GM19397 (cell line): ENCODE results near the gene MRC2.
"Not testable (repeated sequence)": the region's sequence is repeated elsewhere in the genome, so short reads cannot be mapped to it uniquely, and the experiment has no call there.

Source experiments
- ATAC-seq: cut with Tn5 transposase; IDR thresholded peaks from one replicate; pipeline ENCODE4 v1.9.1; 2021; ENCODE audit warnings: mild to moderate bottlenecking, moderate library complexity; ENCODE audit not compliant: unreplicated experiment

MRC2 gene

GRCh38 chr17:62678214-62678919 is 50.9 kb downstream of the MRC2 start:
- ATAC-seq = no peak

DNA sequence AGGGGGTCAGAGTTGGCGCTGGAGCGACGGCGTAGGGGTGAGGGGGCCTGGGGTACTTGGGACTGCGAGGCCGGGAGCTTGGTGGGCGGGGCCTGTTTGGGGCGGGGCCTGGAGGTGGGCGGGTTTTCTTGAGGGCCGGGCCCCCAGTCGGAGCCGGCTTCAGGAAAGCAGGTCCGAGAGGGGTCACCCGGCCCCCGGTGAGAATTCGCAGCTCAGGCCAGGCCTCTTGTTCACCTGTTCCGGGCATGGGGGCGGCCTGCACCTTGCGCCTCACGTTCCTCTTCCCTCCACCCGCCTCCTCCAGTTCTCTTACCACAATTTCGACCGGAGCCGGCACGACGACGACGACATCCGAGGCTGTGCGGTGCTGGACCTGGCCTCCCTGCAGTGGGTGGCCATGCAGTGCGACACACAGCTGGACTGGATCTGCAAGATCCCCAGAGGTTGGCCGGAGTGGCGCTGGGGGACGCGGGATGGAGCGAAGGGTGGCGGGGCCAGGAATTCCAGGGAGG is 52.5 kb downstream of the MRC2 start:
- ATAC-seq = no peak

DNA sequence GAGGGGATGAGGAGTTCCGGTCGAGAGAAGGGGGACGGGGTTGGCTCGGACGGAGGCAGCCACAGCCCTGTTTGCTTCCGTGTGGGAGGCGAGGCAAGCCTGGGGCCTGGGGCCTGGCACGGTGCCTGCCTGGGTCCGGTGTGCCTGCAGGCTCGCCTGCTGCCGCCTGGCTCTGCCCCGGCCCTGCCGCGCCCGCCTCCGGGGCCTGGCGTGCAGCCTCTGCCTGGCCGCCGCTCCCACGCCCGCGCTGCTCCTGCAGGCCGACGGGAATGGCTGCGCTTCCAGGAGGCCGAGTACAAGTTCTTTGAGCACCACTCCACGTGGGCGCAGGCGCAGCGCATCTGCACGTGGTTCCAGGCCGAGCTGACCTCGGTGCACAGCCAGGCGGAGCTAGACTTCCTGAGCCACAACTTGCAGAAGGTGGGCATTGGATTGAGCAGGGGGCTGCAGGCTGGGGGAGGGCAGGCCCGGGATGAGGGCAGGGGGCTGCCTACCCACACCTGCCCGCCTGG is 53.1 kb downstream of the MRC2 start:
- no peak for ATAC-seq

DNA sequence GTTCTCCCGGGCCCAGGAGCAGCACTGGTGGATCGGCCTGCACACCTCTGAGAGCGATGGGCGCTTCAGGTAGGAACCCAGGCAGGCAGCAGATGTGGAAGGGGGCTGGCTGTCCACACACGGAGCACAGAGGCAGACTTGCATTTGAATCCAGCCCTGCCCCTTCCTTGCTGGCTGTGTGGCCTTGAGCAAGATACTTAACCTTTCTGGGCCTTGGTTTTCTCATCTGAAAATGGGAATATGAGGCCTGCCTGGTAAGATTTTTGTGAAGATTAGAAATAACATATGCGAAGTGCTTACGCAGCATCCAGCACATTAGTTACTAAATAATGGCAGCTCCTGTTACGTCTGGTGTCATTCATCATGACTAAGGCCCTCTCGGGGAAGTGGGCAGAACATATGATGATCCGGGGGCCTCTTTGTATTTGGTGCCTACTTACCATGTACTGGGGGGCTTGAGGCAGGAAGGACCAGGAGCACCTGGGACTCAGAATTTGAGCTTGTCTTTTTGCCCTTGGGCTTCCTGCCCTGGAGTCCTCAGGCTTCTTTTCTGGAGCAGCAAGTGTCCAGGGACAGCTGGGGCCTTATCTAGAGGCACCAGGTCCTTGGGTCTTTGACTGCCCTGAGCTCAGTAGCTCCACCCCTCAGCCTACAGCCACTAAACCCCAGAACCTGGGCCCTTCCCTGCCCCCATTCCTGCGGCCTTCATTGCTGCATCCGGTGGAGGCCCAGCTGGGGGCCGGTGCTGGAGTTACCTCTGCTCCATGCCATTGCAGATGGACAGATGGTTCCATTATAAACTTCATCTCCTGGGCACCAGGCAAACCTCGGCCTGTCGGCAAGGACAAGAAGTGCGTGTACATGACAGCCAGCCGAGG is 53.8 kb downstream of the MRC2 start:
- ATAC-seq = no peak

DNA sequence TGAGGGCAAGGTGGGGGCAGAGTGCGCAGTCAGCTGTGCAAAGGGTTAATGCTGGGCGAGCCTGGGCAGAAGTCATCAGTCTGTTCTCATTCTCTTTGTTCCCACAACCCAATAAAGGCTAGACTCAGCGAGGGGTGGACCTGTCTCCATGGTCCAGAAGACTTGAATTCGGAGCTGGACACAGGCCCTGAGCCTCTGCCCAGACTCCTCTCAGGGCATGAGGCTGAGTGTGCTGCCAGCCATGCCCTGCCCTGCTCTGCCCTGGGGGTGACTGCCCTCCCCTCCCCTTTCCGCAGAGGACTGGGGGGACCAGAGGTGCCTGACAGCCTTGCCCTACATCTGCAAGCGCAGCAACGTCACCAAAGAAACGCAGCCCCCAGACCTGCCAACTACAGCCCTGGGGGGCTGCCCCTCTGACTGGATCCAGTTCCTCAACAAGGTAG is 54.5 kb downstream of the MRC2 start:
- no peak for ATAC-seq

- no peak for ATAC-seq
Measured at GRCh38 chr17:62684179-62684578, 56.7 kb downstream of the MRC2 start.

DNA sequence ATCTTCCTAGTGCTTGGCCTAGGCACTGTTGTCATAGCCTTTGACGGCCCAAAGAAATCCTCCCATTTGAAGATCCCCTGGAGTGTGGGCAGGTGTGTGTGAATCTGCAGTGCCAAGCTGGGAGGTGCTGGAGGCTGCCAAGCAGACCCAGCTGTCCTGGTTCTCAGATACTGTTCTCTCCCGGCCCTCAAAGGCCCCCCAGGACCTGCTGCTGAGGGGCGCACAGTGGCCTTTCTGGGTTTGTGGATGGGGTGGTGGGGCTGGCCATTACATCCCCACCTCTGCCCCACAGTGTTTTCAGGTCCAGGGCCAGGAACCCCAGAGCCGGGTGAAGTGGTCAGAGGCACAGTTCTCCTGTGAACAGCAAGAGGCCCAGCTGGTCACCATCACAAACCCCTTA is 60.5 kb downstream of the MRC2 start:
- ATAC-seq = no peak

DNA sequence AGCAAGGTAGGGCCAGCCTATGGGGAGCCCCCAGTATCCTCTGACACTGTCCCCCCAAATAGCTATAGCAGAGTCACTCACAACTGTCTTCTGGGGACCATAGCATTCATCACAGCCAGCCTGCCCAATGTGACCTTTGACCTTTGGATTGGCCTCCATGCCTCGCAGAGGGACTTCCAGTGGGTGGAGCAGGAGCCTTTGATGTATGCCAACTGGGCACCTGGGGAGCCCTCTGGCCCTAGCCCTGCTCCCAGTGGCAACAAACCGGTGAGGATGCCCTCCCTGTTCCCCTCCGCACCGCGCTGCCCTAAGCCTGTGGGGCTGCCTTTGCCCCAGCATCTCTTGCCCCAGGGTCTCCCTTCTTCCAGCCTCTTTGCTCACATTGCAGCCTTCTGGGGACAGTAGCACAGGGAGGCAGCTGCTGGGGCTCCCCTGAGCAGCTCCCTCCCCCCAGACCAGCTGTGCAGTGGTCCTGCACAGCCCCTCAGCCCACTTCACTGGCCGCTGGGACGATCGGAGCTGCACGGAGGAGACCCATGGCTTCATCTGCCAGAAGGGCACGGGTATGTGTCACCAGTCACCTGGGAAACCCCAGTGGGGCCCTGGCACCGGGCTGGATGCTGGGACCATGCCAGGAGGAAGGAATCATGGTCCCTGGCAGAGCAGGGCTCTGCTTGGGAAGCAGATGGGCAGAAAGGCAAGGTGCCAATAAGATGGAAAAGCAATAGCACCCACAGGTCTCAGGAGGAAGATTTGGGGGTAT is 61.1 kb downstream of the MRC2 start:
- ATAC-seq = no peak

DNA sequence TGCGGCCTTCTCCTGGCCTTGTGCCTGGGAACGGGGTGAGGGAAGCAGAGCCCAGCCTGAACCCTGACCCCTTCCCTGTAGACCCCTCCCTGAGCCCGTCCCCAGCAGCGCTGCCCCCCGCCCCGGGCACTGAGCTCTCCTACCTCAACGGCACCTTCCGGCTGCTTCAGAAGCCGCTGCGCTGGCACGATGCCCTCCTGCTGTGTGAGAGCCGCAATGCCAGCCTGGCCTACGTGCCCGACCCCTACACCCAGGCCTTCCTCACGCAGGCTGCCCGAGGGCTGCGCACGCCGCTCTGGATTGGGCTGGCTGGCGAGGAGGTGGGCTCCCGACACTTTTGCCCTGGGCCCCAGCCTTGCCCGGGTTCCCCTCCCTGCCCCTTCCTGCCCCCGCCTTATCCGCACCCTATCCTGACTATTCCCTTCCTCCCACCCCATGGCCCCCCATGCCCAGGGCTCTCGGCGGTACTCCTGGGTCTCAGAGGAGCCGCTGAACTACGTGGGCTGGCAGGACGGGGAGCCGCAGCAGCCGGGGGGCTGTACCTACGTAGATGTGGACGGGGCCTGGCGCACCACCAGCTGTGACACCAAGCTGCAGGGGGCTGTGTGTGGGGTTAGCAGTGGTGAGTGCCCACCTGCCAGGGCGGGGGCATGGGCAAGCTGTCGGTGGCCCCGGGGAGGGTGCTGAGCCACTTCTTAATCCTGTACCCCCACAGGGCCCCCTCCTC is 62.1 kb downstream of the MRC2 start:
- ATAC-seq = no peak

DNA sequence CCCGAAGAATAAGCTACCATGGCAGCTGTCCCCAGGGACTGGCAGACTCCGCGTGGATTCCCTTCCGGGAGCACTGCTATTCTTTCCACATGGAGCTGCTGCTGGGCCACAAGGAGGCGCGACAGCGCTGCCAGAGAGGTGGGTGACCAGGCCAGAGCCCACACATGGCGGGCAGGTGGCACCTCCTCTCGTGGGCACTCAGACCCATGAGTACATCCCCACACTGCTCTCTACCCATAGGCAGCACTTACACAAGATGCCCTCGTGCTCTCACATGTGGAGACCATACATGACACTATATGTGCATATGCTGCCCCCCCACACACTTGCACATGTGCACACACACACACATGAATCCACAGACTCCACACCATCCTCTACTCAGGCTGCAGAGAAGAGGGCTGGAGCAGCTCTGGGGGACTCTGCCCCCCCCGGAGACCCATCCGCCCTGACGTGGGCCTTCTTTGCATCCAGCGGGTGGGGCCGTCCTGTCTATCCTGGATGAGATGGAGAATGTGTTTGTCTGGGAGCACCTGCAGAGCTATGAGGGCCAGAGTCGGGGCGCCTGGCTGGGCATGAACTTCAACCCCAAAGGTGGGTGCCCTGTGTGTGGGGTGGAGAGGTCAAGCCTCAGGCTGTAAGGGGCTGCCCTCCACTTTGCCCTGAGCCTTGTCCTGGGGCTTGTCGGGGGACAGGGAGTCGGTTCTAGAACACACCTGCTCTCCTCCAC is 62.9 kb downstream of the MRC2 start:
- ATAC-seq = no peak

DNA sequence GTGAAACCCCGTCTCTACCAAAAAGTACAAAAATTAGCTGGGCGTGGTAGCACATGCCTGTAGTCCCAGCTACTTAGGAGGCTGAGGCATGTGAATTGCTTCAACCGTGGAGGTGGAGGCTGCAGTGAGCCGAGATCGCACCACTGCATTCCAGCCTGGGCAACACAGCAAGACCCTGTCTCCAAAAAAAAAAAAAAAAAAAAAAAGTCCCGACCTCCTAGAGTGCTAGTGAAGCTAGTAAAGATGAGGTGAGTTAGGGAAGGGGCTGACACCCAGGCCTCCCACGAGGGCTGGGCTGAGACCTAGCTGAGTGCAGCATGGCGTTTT is 64.1 kb downstream of the MRC2 start:
- ATAC-seq = not testable (repeated sequence)

DNA sequence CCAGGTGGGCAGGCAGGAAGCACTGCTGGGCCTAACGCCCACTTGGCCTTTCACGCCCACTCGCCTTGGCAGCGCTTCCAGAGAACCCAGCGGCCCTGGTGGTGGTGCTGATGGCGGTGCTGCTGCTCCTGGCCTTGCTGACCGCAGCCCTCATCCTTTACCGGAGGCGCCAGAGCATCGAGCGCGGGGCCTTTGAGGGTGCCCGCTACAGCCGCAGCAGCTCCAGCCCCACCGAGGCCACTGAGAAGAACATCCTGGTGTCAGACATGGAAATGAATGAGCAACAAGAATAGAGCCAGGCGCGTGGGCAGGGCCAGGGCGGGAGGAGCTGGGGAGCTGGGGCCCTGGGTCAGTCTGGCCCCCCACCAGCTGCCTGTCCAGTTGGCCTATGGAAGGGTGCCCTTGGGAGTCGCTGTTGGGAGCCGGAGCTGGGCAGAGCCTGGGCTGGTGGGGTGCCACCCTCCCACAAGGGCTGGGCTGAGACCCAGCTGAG is 64.7 kb downstream of the MRC2 start:
- ATAC-seq = no peak

DNA sequence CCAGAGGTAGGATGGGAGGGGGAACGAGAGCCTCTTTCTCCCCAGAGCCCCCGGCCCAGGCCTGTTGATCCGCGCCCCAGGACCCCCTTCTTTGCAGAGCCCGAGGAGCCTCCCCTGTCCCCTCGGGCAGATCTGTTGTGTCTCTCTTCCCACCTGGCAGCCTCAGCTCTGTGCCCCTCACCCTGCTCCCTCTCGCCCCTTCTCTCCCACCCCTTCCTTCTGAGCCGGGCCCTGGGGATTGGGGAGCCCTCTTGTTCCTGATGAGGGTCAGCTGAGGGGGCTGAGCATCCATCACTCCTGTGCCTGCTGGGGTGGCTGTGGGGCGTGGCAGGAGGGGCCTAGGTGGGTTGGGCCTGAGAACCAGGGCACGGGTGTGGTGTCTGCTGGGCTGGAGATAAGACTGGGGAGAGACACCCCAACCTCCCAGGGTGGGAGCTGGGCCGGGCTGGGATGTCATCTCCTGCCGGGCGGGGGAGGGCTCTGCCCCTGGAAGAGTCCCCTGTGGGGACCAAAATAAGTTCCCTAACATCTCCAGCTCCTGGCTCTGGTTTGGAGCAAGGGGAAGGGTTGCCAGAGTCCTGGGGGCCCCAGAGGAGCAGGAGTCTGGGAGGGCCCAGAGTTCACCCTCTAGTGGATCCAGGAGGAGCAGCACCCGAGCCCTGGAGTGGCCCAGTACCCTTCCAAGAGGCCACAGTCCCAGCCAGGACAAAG is 65.4 kb downstream of the MRC2 start:
- ATAC-seq = no peak

GRCh38 chr17:62693616-62694409 is 66.3 kb downstream of the MRC2 start:
- ATAC-seq = no peak

- ATAC-seq = not testable (repeated sequence)
Measured at GRCh38 chr17:62695093-62695738, 67.7 kb downstream of the MRC2 start.

- no peak for ATAC-seq
Measured at GRCh38 chr17:62696256-62696655, 68.8 kb downstream of the MRC2 start.

DNA sequence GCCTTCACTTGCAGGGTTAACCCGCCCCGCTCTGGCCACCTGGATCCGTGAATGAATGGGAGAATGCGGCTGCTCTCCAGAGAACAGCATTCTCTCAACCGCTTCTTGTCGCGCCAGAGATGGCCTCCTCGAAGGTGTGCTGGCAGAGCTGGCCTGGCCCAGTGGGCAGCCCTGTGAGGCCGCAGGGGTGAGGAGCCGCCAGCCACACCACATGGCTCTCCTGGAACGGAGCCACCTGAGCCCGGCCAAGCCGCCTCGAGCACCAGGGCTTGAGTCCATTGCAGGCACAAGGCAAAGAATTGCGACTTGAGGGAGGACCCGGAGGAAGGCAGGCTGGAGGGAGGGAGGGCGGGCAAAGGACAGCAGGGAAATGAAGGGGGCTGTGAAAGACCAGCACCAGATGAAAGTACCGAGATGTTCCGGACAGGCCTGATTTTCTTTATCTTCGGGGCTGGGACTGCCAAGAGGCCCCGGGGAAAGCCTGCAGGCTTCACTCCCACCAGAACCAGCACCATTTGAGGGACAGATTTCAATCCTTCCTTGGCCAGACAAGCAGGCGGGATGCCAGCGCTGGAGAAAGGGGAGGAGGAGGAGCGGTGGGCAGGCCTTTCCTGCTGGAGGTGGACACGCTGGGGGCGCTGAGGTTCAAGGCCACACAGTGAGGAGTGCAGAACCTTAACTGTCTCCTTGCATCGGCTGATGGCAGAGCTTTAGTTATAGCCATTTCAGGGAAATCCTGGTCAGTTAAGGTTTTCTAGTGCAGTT is 69.4 kb downstream of the MRC2 start:
- ATAC-seq = no peak
